HepG2 (cell line): ENCODE results near the gene TFDP1. TPM values are rescaled to one million over a fixed set of nuclear protein-coding genes. Genes with fewer than 3 reads are reported as not detected.

Source experiments
- ATAC-seq: fragments of 200-7000 bp; cut with Tn5 transposase; 3 replicates; pipeline ENCODE4 v1.9.1; 2020; ENCODE audit warnings: mild to moderate bottlenecking, moderate library complexity
- BruUV-seq: library from RNA; stranded (reverse); fragments of 400-500 nt; replicated peaks from 2 replicates; lab custom pipeline; 2021; lab: Mats Ljungman, UMichigan
- CTCF ChIA-PET: fragments of 300-600 bp; formaldehyde crosslinking; extraction: SDS; loops from one replicate; lab custom pipeline; 2021; ENCODE audit warnings: low total read pairs, inconsistent platforms, low intra/inter-chr PET ratio; lab: Yijun Ruan, JAX
- POLR2A ChIA-PET: fragments of 350-600 bp; sonication (Branson Sonifier 250); formaldehyde crosslinking; loops from one replicate; lab custom pipeline; 2020; ENCODE audit warnings: antibody characterized with exemption, inconsistent platforms; lab: Yijun Ruan, JAX
- DNase-seq: peaks from one replicate; pipeline ENCODE4 v3.0.0-alpha.2; 2015; ENCODE audit warnings: low spot score
- FAIRE-seq: peaks from 3 replicates; lab custom pipeline; 2011; peaks lifted over from hg19 to GRCh38; lab: Jason Lieb, UNC
- H2AFZ ChIP-seq: one replicate; pipeline ENCODE4 v1.6.1; 2011; ENCODE audit warnings: low read length, inconsistent platforms
- H3K27ac ChIP-seq: fragments of 300-600 bp; 3 replicates; pipeline ENCODE4 v1.8.0; 2011; ENCODE audit warnings: mixed run types, mild to moderate bottlenecking, mixed read lengths, low read length, inconsistent platforms; ENCODE audit not compliant: insufficient read depth; ENCODE audit errors: extremely low read length
- H3K27me3 ChIP-seq, 2 experiments: fragments of 200-600 bp in 1 of 2; 2 replicates in 1 of 2; 3 replicates in 1 of 2; pipeline versions ENCODE4 v1.6.0 to v1.8.0; 2011; ENCODE audit warnings: low read length in 2 of 2, mild to moderate bottlenecking in 2 of 2, moderate library complexity in 2 of 2, inconsistent platforms in 1 of 2; ENCODE audit not compliant: insufficient read depth in 2 of 2, control insufficient read depth in 1 of 2
- H3K36me3 ChIP-seq, 2 experiments: fragments of 200-600 bp in 1 of 2; replicated peaks in 1 of 2; 2 replicates in 1 of 2; 3 replicates in 1 of 2; pipeline versions ENCODE4 v1.5.1 to v1.8.0; 2011; ENCODE audit warnings: low read length in 2 of 2, inconsistent platforms in 1 of 2; ENCODE audit not compliant: insufficient read depth in 2 of 2, control insufficient read depth in 1 of 2
- H3K4me1 ChIP-seq: 2 replicates; pipeline ENCODE4 v1.5.1; 2012; ENCODE audit warnings: low read length, inconsistent platforms; ENCODE audit not compliant: insufficient read depth
- H3K4me2 ChIP-seq: 2 replicates; pipeline ENCODE4 v1.6.0; 2011; ENCODE audit warnings: low read depth, low read length, inconsistent platforms
- H3K4me3 ChIP-seq, 3 experiments: fragments of 200-600 bp in 1 of 3; sonication (generic), shearing (Covaris generic) in 1 of 3; replicated peaks in 1 of 3; 2 replicates each; pipeline ENCODE4 v1.5.1; 2011 to 2016; ENCODE audit warnings: low read length in 3 of 3, inconsistent platforms in 2 of 3, low read depth in 2 of 3, mild to moderate bottlenecking in 2 of 3, control low read depth in 1 of 3, mixed read lengths in 1 of 3; ENCODE audit not compliant: insufficient read depth in 1 of 3
- H3K79me2 ChIP-seq: one replicate; pipeline ENCODE4 v1.6.1; 2011; ENCODE audit warnings: low read length, inconsistent platforms; ENCODE audit not compliant: insufficient read depth
- H3K9ac ChIP-seq: 2 replicates; pipeline ENCODE4 v1.6.0; 2011; ENCODE audit warnings: mild to moderate bottlenecking, low read depth, low read length, inconsistent platforms; ENCODE audit not compliant: insufficient read depth
- H3K9me3 ChIP-seq: 2 replicates; pipeline ENCODE4 v1.5.1; 2012; ENCODE audit warnings: mild to moderate bottlenecking, low read length
- H4K20me1 ChIP-seq: 2 replicates; pipeline ENCODE4 v1.6.0; 2011; ENCODE audit warnings: inconsistent platforms, mild to moderate bottlenecking, low read length, moderate library complexity; ENCODE audit not compliant: insufficient read depth
- ARNTL ChIP-seq: sonication (generic); formaldehyde crosslinking; IDR thresholded peaks from 2 replicates; pipeline ENCODE4 v1.4.0; 2020; ENCODE audit warnings: mild to moderate bottlenecking, missing genetic modification reagents
- CENPT ChIP-seq: sonication (generic); formaldehyde crosslinking; IDR thresholded peaks from 2 replicates; pipeline ENCODE4 v1.8.0; 2022; ENCODE audit warnings: low read depth, mild to moderate bottlenecking, moderate library complexity, missing genetic modification reagents
- EHMT2 ChIP-seq: fragments of 200-600 bp; sonication (generic); IDR thresholded peaks from 2 replicates; pipeline ENCODE4 v1.7.0; 2017; ENCODE audit warnings: antibody characterized with exemption, low read depth, low read length, borderline replicate concordance
- FOSL1 ChIP-seq: sonication (generic); formaldehyde crosslinking; IDR thresholded peaks from 2 replicates; pipeline ENCODE4 v1.9.0; 2021; ENCODE audit warnings: missing genetic modification reagents, borderline replicate concordance
- FOXA3 ChIP-seq: IDR thresholded peaks from 2 replicates; pipeline ENCODE4 v1.6.1; 2016; ENCODE audit warnings: missing genetic modification reagents, missing compliant biosample characterization
- POGZ ChIP-seq: sonication (generic); formaldehyde crosslinking; IDR thresholded peaks from 2 replicates; pipeline ENCODE4 v1.4.0; 2020; ENCODE audit warnings: mild to moderate bottlenecking, missing genetic modification reagents
- PTBP1 ChIP-seq: fragments of 200-400 bp; formaldehyde crosslinking; IDR thresholded peaks from 2 replicates; pipeline ENCODE4 v1.6.1; 2018; ENCODE audit warnings: low read length, low read depth; ENCODE audit not compliant: poor library complexity, severe bottlenecking
- RBM39 ChIP-seq: fragments of 200-400 bp; formaldehyde crosslinking; IDR thresholded peaks from one replicate; pipeline ENCODE4 v1.6.1; 2018; ENCODE audit warnings: antibody characterized with exemption, mild to moderate bottlenecking, low read depth, low read length; ENCODE audit not compliant: poor library complexity, severe bottlenecking
- RORA ChIP-seq: sonication (generic); formaldehyde crosslinking; IDR thresholded peaks from 2 replicates; pipeline ENCODE4 v1.5.0; 2020; ENCODE audit warnings: mild to moderate bottlenecking, missing genetic modification reagents, moderate library complexity
- SCMH1 ChIP-seq: sonication (generic); formaldehyde crosslinking; IDR thresholded peaks from 2 replicates; pipeline ENCODE4 v1.9.0; 2021; ENCODE audit warnings: missing genetic modification reagents, mild to moderate bottlenecking, borderline replicate concordance
- SP2 ChIP-seq: sonication (generic); formaldehyde crosslinking; IDR thresholded peaks from 2 replicates; pipeline ENCODE4 v1.5.1; 2020; ENCODE audit warnings: mild to moderate bottlenecking, missing genetic modification reagents
- ZNF251 ChIP-seq: sonication (generic); formaldehyde crosslinking; IDR thresholded peaks from 2 replicates; pipeline ENCODE4 v1.9.0; 2021; ENCODE audit warnings: mild to moderate bottlenecking, missing genetic modification reagents
- ZNF563 ChIP-seq: sonication (generic); formaldehyde crosslinking; IDR thresholded peaks from 2 replicates; pipeline ENCODE4 v1.8.0; 2022; ENCODE audit warnings: mild to moderate bottlenecking, moderate library complexity, missing genetic modification reagents
- ZNF564 ChIP-seq: sonication (generic); formaldehyde crosslinking; IDR thresholded peaks from 2 replicates; pipeline ENCODE4 v1.8.1; 2023; ENCODE audit warnings: mild to moderate bottlenecking, missing genetic modification reagents
- WGBS: methylation state at CpG from one replicate; pipeline ENCODE4 v1.1.6; 2017; ENCODE audit warnings: low lambda C conversion rate; 5-methylcytosine and 5-hydroxymethylcytosine counted together
- in situ Hi-C: cut with HindIII; loops from 2 replicates; pipeline ENCODE4 v1.10.0; 2017; ENCODE audit warnings: low pct_unique_long_range_greater_than_20kb; ENCODE audit not compliant: extremely low pct_ligation_motif_present
- intact Hi-C: fragments of 100-400 bp; cut with micrococcal nuclease; formaldehyde crosslinking; loops from one replicate; pipeline ENCODE4 v1.10.0; 2022; ENCODE audit not compliant: unreplicated experiment
- polyA plus RNA-seq, 8 experiments: library from polyadenylated mRNA; depleted of rRNA in 3 of 8; stranded (reverse) in 7 of 8; unstranded in 1 of 8; fragments of >200 nt; fragmentation: Illumina TruSeq in 4 of 8; extraction: Trizol in 4 of 8; gene quantifications; 2 replicates each; pipeline versions ENCODE4 v1.2.1 to v1.2.3, GENCODE V29; 2011 to 2016; ENCODE audit warnings: low read depth in 4 of 8, missing spikeins in 1 of 8, mixed read lengths in 1 of 8; ENCODE audit not compliant: insufficient read depth in 1 of 8
- total RNA-seq, 5 experiments: library from RNA; depleted of rRNA; stranded (reverse); fragments of >200 nt; fragmentation: Illumina TruSeq; extraction: Trizol; gene quantifications; 2 replicates each; pipeline ENCODE4 v1.2.3, GENCODE V29; 2016; ENCODE audit warnings: low read depth in 1 of 5
- TF ChIP-seq, protein P1 (sequence below): fragments of 450-650 bp; IDR thresholded peaks from 2 replicates; pipeline ENCODE4 v1.6.1; 2017; ENCODE audit warnings: mild to moderate bottlenecking

Gene TFDP1
- total and polyA plus RNA-seq, 2 of the 13 experiments (the other 11 are each of a cell fraction or from before 2014, with no cell fraction given), result 38.0 to 84.2 TPM

DNA sequence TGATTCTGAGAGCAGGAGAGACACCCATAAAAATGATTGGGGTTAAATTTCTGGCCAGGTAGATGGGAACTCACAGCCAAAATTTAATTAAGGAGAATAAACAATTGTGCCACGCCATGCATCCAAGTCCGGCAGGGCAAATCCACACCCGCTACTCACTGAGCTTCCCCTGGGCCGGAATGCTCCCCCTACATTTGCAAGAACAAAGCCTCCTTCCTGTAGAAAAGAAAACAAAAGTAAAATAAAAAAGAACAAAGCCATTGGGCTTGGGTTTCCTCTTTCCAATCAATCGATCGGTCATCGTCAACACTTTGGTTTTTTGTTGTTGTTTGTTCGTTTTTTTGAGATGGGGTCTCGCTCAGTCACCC is 30.2 kb upstream of the TFDP1 start:
- H3K9me3 ChIP-seq, result no peaks in the 10 kb centered on the region
- ChIA-PET CTCF (no interaction called here), POLR2A (no interaction called here)
- in situ Hi-C loops, result no loop called here
- TF ChIP-seq ZNF564 (CRISPR knock-in tag) (no peak), POGZ (no peak), RORA (CRISPR knock-in tag) (no peak), SCMH1 (CRISPR knock-in tag) (no peak), FOSL1 (no peak), EHMT2 (no peak), ZNF251 (CRISPR knock-in tag) (no peak)
- 97% methylated on average over 9 of the region's 9 CpGs for WGBS
- H3K79me2 ChIP-seq, result no peaks in the 10 kb centered on the region
- no peak overlapping the region for H3K9ac ChIP-seq
- no peaks in the 10 kb centered on the region for H4K20me1 ChIP-seq
- intact Hi-C loops, result no loop called here
- ATAC-seq (no peak), DNase-seq (no peak), FAIRE-seq (no peak)
- peaks cover 14 to 31% of the 10 kb centered on the region in 2 experiments; a peak in 4 of 5 replicates for H3K36me3 ChIP-seq
- H2AFZ ChIP-seq, result no peak overlapping the region
- no peaks in the 10 kb centered on the region for H3K4me1 ChIP-seq
- no peak overlapping the region for H3K4me2 ChIP-seq
- no peak overlapping the region for H3K4me3 ChIP-seq
- H3K27me3 ChIP-seq, result no peaks in the 10 kb centered on the region
- no peak overlapping the region for H3K27ac ChIP-seq
- BruUV-seq, result no TSS peak

DNA sequence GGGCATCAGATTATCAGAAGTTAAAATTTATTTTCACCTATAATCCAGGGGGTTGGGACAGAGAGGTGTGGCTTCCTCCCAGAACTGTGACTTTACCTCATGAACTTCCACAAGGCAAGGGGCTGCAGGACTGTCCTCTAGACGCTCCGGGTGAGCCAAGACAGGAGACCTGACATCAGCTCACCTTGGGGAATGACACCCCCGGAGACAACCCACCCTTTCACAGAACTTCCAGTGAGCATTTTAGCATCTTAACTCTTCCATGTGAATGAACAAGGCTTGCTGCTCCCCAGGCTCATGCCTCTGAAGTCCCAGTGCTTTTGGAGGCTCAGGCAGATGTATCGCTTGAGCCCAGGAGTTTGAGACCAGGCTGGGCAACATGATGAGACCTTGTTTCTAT is 29.4 kb upstream of the TFDP1 start:
- no peak overlapping the region for H3K4me2 ChIP-seq
- POLR2A ChIA-PET, result no interaction called here
- intact Hi-C loops, result no loop called here
- BruUV-seq, result no TSS peak
- DNase-seq (no peak), ATAC-seq (no peak), FAIRE-seq (no peak)
- no peaks in the 10 kb centered on the region for H3K79me2 ChIP-seq
- no peak overlapping the region for H3K27ac ChIP-seq
- WGBS, result 92% methylated on average over 1 of the region's 4 CpGs
- in situ Hi-C loops, result no loop called here
- H3K36me3 ChIP-seq, result peaks cover 14 to 29% of the 10 kb centered on the region in 2 experiments; a peak in 4 of 5 replicates
- H3K9ac ChIP-seq, result no peak overlapping the region
- no peak overlapping the region for H3K4me3 ChIP-seq
- no peaks in the 10 kb centered on the region for H4K20me1 ChIP-seq
- H3K27me3 ChIP-seq, result no peaks in the 10 kb centered on the region
- H2AFZ ChIP-seq, result no peak overlapping the region
- no peaks in the 10 kb centered on the region for H3K4me1 ChIP-seq
- no peaks in the 10 kb centered on the region for H3K9me3 ChIP-seq
- CTCF ChIA-PET, result no interaction called here
- TF ChIP-seq, protein P1, sequence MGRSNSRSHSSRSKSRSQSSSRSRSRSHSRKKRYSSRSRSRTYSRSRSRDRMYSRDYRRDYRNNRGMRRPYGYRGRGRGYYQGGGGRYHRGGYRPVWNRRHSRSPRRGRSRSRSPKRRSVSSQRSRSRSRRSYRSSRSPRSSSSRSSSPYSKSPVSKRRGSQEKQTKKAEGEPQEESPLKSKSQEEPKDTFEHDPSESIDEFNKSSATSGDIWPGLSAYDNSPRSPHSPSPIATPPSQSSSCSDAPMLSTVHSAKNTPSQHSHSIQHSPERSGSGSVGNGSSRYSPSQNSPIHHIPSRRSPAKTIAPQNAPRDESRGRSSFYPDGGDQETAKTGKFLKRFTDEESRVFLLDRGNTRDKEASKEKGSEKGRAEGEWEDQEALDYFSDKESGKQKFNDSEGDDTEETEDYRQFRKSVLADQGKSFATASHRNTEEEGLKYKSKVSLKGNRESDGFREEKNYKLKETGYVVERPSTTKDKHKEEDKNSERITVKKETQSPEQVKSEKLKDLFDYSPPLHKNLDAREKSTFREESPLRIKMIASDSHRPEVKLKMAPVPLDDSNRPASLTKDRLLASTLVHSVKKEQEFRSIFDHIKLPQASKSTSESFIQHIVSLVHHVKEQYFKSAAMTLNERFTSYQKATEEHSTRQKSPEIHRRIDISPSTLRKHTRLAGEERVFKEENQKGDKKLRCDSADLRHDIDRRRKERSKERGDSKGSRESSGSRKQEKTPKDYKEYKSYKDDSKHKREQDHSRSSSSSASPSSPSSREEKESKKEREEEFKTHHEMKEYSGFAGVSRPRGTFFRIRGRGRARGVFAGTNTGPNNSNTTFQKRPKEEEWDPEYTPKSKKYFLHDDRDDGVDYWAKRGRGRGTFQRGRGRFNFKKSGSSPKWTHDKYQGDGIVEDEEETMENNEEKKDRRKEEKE, result no peak
- TF ChIP-seq ARNTL (CRISPR knock-in tag) (no peak), PTBP1 (no peak), SP2 (CRISPR knock-in tag) (no peak), FOXA3 (CRISPR knock-in tag) (no peak), SCMH1 (CRISPR knock-in tag) (no peak), CENPT (CRISPR knock-in tag) (no peak), ZNF563 (CRISPR knock-in tag) (no peak), RBM39 (no peak)
